B cell (primary cell): ENCODE data around the gene TLNRD1. TPM values are rescaled to one million over a fixed set of nuclear protein-coding genes. Genes with fewer than 3 reads are reported as not detected.

Source experiments
- ATAC-seq: fragments of 200-7000 bp; cut with Tn5 transposase; one replicate; pipeline ENCODE4 v1.10.0; 2021; ENCODE audit warnings: low read depth, mild to moderate bottlenecking, moderate number of reproducible peaks, moderate library complexity
- CTCF ChIA-PET: fragments of 350-600 bp; sonication (Branson Sonifier 250); formaldehyde crosslinking; loops from one replicate; lab custom pipeline; 2021; ENCODE audit warnings: antibody characterized with exemption, inconsistent platforms; lab: Charles Lee
- POLR2A ChIA-PET: fragments of 350-600 bp; sonication (Branson Sonifier 250); formaldehyde crosslinking; loops from one replicate; lab custom pipeline; 2021; ENCODE audit warnings: antibody characterized with exemption; lab: Charles Lee
- DNase-seq: peaks from one replicate; pipeline ENCODE4 v3.0.0; 2013
- H2AFZ ChIP-seq: 2 replicates; pipeline ENCODE4 v1.6.1; 2012; ENCODE audit warnings: mild to moderate bottlenecking, low read depth, low read length; ENCODE audit not compliant: insufficient read depth, poor library complexity, severe bottlenecking
- H3K27ac ChIP-seq, 2 donors: 1 replicate in 1 of 2; 2 replicates in 1 of 2; pipeline ENCODE4 v1.5.1; 2012 to 2013; ENCODE audit warnings: low read length in 2 of 2, mild to moderate bottlenecking in 2 of 2, moderate library complexity in 1 of 2
- H3K27me3 ChIP-seq, 4 experiments: fragments of 200-600 bp in 1 of 4; sonication (generic) in 1 of 4; replicated peaks in 1 of 4; 1 replicate in 2 of 4; 2 replicates in 2 of 4; pipeline versions ENCODE4 v1.6.1 to v1.7.0; 2013 to 2016; ENCODE audit warnings: low read length in 3 of 4, mild to moderate bottlenecking in 2 of 4, mixed read lengths in 1 of 4, moderate library complexity in 1 of 4; ENCODE audit not compliant: insufficient read depth in 4 of 4, control insufficient read depth in 3 of 4; ENCODE audit errors: control extremely low read depth in 1 of 4
- H3K36me3 ChIP-seq, 2 experiments: replicated peaks in 1 of 2; 1 replicate in 1 of 2; 2 replicates in 1 of 2; pipeline versions ENCODE4 v1.6.1 to v1.7.1; 2013; ENCODE audit warnings: low read length in 1 of 2; ENCODE audit not compliant: insufficient read depth in 2 of 2, control insufficient read depth in 1 of 2; ENCODE audit errors: control extremely low read depth in 1 of 2, extremely low read depth in 1 of 2
- H3K4me1 ChIP-seq, 2 donors: fragments of 200-600 bp in 1 of 2; sonication (generic) in 1 of 2; 1 replicate in 1 of 2; 2 replicates in 1 of 2; pipeline versions ENCODE4 v1.5.1 to v1.6.1; 2013 to 2017; ENCODE audit warnings: low read length in 2 of 2; ENCODE audit not compliant: control insufficient read depth in 2 of 2, insufficient read depth in 2 of 2
- H3K4me2 ChIP-seq: replicated peaks from 2 replicates; pipeline ENCODE3; 2012; ENCODE audit warnings: mild to moderate bottlenecking, low read depth, low read length; ENCODE audit not compliant: poor library complexity, severe bottlenecking
- H3K4me3 ChIP-seq, 5 experiments: fragments of 200-600 bp in 1 of 5; sonication (generic) in 1 of 5; 1 replicate in 3 of 5; 2 replicates in 2 of 5; pipeline versions ENCODE4 v1.5.1 to v1.7.0; 2011 to 2016; ENCODE audit warnings: low read length in 4 of 5, mild to moderate bottlenecking in 4 of 5, low read depth in 2 of 5, control low read depth in 1 of 5, moderate library complexity in 1 of 5; ENCODE audit not compliant: insufficient read depth in 1 of 5; ENCODE audit errors: control extremely low read depth in 1 of 5, extremely low read depth in 1 of 5
- H3K79me2 ChIP-seq: fragments of 200-600 bp; sonication (generic); one replicate; pipeline ENCODE4 v1.6.0; 2016; ENCODE audit warnings: low read length; ENCODE audit not compliant: control insufficient read depth, insufficient read depth
- H3K9ac ChIP-seq: fragments of 200-600 bp; sonication (generic); 2 replicates; pipeline ENCODE4 v1.6.1; 2017; ENCODE audit warnings: mild to moderate bottlenecking, low read length, moderate library complexity
- H3K9me3 ChIP-seq, 3 donors: one replicate each; pipeline versions ENCODE4 v1.6.1 to v1.7.1; 2013; ENCODE audit warnings: low read length in 2 of 3; ENCODE audit not compliant: control insufficient read depth in 2 of 3, insufficient read depth in 1 of 3; ENCODE audit errors: control extremely low read depth in 1 of 3
- H4K20me1 ChIP-seq: 2 replicates; pipeline ENCODE4 v1.6.0; 2012; ENCODE audit warnings: mild to moderate bottlenecking, low read length; ENCODE audit not compliant: insufficient read depth, control insufficient read depth, poor library complexity, severe bottlenecking
- H3K27ac Mint-ChIP-seq: one replicate; pipeline ENCODE4 v1.8.0; 2021; ENCODE audit warnings: mixed read lengths
- H3K27me3 Mint-ChIP-seq: one replicate; pipeline ENCODE4 v1.8.0; 2021; ENCODE audit warnings: mixed read lengths
- H3K4me1 Mint-ChIP-seq: one replicate; pipeline ENCODE4 v1.8.0; 2021; ENCODE audit warnings: mixed read lengths
- H3K4me3 Mint-ChIP-seq: one replicate; pipeline ENCODE4 v1.8.0; 2021; ENCODE audit warnings: mixed read lengths
- H3K9me3 Mint-ChIP-seq: one replicate; pipeline ENCODE4 v1.8.0; 2022; ENCODE audit warnings: mixed read lengths; ENCODE audit not compliant: insufficient read depth
- EZH2 ChIP-seq: IDR thresholded peaks from 2 replicates; pipeline ENCODE4 v1.6.1; 2012; ENCODE audit warnings: borderline replicate concordance, low read depth, mild to moderate bottlenecking, moderate library complexity, low read length; ENCODE audit not compliant: insufficient read depth, poor library complexity, severe bottlenecking
- whole genome bisulfite sequencing: methylation state at CpG from one replicate; pipeline ENCODE4 v1.1.5; 2013; ENCODE audit warnings: missing lambda C conversion rate; ENCODE audit not compliant: insufficient coverage; 5-methylcytosine and 5-hydroxymethylcytosine counted together
- intact Hi-C: fragments of 100-400 bp; cut with micrococcal nuclease; formaldehyde crosslinking; loops from one replicate; pipeline ENCODE4 v1.10.0; 2022
- polyA plus RNA-seq: library from polyadenylated mRNA; depleted of rRNA; stranded (reverse); fragments of >200 nt; gene quantifications from 2 replicates; pipeline ENCODE4 v1.2.3, GENCODE V29; 2012
- total RNA-seq, 2 donors: library from RNA; stranded (reverse); fragments of 120-200 nt in 1 of 2; gene quantifications; 1 replicate in 1 of 2; 2 replicates in 1 of 2; pipeline versions ENCODE4 v1.2.3 to v1.2.4, GENCODE V29; 2013 to 2022
- TF ChIP-seq, protein P1 (sequence below): fragments of 200-600 bp; IDR thresholded peaks from one replicate; pipeline ENCODE4 v1.8.0; 2022; ENCODE audit warnings: antibody characterized with exemption, mild to moderate bottlenecking

TLNRD1 gene
- total and polyA plus RNA-seq, 2 donors (not counting 1 experiment from before 2014, with no cell fraction given): 11.4 to 26.7 TPM

GRCh38 chr15:80990955-80991354 is 9.8 kb upstream of the TLNRD1 start:
- no peak overlapping the region for H3K27ac ChIP-seq
- intact Hi-C loops: loop anchor here (10.0 kb wide), 1 partner anchor 296 kb away; the partner anchor contains the start of gene ABHD17C
- H3K4me2 ChIP-seq: no peak overlapping the region
- Mint-ChIP-seq H3K27ac (no peak overlapping the region), H3K9me3 (no peaks in the 10 kb centered on the region), H3K4me3 (peak overlapping the region; percentile 29), H3K27me3 (no peaks in the 10 kb centered on the region), H3K4me1 (peaks cover 43% of the 10 kb centered on the region)
- H3K27me3 ChIP-seq: no peaks in the 10 kb centered on the region
- no peak for TF ChIP-seq EZH2
- TF ChIP-seq, protein P1, sequence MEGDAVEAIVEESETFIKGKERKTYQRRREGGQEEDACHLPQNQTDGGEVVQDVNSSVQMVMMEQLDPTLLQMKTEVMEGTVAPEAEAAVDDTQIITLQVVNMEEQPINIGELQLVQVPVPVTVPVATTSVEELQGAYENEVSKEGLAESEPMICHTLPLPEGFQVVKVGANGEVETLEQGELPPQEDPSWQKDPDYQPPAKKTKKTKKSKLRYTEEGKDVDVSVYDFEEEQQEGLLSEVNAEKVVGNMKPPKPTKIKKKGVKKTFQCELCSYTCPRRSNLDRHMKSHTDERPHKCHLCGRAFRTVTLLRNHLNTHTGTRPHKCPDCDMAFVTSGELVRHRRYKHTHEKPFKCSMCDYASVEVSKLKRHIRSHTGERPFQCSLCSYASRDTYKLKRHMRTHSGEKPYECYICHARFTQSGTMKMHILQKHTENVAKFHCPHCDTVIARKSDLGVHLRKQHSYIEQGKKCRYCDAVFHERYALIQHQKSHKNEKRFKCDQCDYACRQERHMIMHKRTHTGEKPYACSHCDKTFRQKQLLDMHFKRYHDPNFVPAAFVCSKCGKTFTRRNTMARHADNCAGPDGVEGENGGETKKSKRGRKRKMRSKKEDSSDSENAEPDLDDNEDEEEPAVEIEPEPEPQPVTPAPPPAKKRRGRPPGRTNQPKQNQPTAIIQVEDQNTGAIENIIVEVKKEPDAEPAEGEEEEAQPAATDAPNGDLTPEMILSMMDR: no peak
- H3K79me2 ChIP-seq: peaks cover 34% of the 10 kb centered on the region
- H4K20me1 ChIP-seq: peaks cover 7% of the 10 kb centered on the region
- no peaks in the 10 kb centered on the region for H3K9me3 ChIP-seq
- WGBS: no CpG with 5 or more reads among the region's 1 CpG
- peaks cover 24% of the 10 kb centered on the region in 2 donors for H3K4me1 ChIP-seq
- DNase-seq (no peak), ATAC-seq (no peak)
- H2AFZ ChIP-seq: no peak overlapping the region
- H3K9ac ChIP-seq: no peak overlapping the region
- POLR2A ChIA-PET: interaction anchor here (1.0 to 1.9 kb wide), 2 partner anchors 9 to 11 kb away, joined by 3 to 6 read pairs; partner anchors contain the start of gene TLNRD1
- peaks cover 0 to 5% of the 10 kb centered on the region in 2 experiments for H3K36me3 ChIP-seq
- CTCF ChIA-PET: interaction anchor here (0.7 to 1.6 kb wide), 5 partner anchors 11 to 275 kb away, joined by 3 to 5 read pairs (median 3); no protein-coding TSS in a partner anchor
- no peak overlapping the region for H3K4me3 ChIP-seq

- Histone ChIP-seq H4K20me1 (peaks cover 7% of the 10 kb centered on the region), H3K79me2 (peaks cover 30% of the 10 kb centered on the region), H3K27ac (no peak overlapping the region), H3K4me2 (no peak overlapping the region), H3K36me3 (peaks cover 0 to under 1% of the 10 kb centered on the region in 2 experiments), H3K4me1 (peaks cover 24% of the 10 kb centered on the region in 2 donors), H3K9ac (no peak overlapping the region), H3K9me3 (peaks cover 0 to 3% (median 2%) of the 10 kb centered on the region in 3 donors), H3K4me3 (no peak overlapping the region), H3K27me3 (no peaks in the 10 kb centered on the region), H2AFZ (no peak overlapping the region)
- no peaks in the 10 kb centered on the region for H3K27me3 Mint-ChIP-seq
- ChIA-PET POLR2A (interaction anchor here (1.0 to 1.9 kb wide), 2 partner anchors 9 to 10 kb away, joined by 3 to 6 read pairs; partner anchors contain the start of gene TLNRD1), CTCF (interaction anchor here (0.8 to 1.6 kb wide), 4 partner anchors 12 to 275 kb away, joined by 3 to 5 read pairs (median 4); no protein-coding TSS in a partner anchor)
- intact Hi-C loops: loop anchor here (10.0 kb wide), 1 partner anchor 297 kb away; the partner anchor contains the start of gene ABHD17C
- TF ChIP-seq EZH2: no peak
- TF ChIP-seq, protein P1: no peak
- peaks cover 40% of the 10 kb centered on the region for H3K4me1 Mint-ChIP-seq
- peak overlapping the region; percentile 10 for H3K27ac Mint-ChIP-seq
- H3K9me3 Mint-ChIP-seq: no peaks in the 10 kb centered on the region
- peak overlapping the region; percentile 29 for H3K4me3 Mint-ChIP-seq
- WGBS: no CpG with 5 or more reads among the region's 5 CpGs
- ATAC-seq (no peak), DNase-seq (peak; percentile 19)
Observed at GRCh38 chr15:80991421-80991820, 9.3 kb upstream of the TLNRD1 start.
